ENCODE measurements around the gene INSYN2B. TPM values are rescaled to one million over a fixed set of nuclear protein-coding genes. Genes with fewer than 3 reads are reported as not detected.

INSYN2B gene
- total and polyA plus RNA-seq, 2 donors: not detected

- no peak overlapping the region for H3K4me3 ChIP-seq (ENCODE audit: low read length in 2 of 2)
- DNase-seq (ENCODE audit: low read depth in 6 of 9, low spot score in 9 of 9): no peak
- no peaks in the 10 kb centered on the region for H3K27me3 ChIP-seq (ENCODE audit: control insufficient read depth in 2 of 2, insufficient read depth in 1 of 2, low read length in 1 of 2)
- H3K27ac ChIP-seq (ENCODE audit: low read depth in 1 of 2, low read length in 1 of 2): no peak overlapping the region
- 99% methylated on average over 2 of the region's 2 CpGs for WGBS
- no peaks in the 10 kb centered on the region for H3K9me3 ChIP-seq (ENCODE audit: control insufficient read depth in 2 of 2, insufficient read depth in 1 of 2, low read length in 1 of 2)
- H3K36me3 ChIP-seq (ENCODE audit: control insufficient read depth in 2 of 2, insufficient read depth in 2 of 2, low read length in 1 of 2): peaks cover 0 to 7% of the 10 kb centered on the region in 2 donors
- H3K4me1 ChIP-seq (ENCODE audit: control insufficient read depth in 2 of 2, insufficient read depth in 2 of 2, low read length in 2 of 2): no peaks in the 10 kb centered on the region
Measured at GRCh38 chr5:169913479-169913878, 66.8 kb downstream of the INSYN2B start.

DNA sequence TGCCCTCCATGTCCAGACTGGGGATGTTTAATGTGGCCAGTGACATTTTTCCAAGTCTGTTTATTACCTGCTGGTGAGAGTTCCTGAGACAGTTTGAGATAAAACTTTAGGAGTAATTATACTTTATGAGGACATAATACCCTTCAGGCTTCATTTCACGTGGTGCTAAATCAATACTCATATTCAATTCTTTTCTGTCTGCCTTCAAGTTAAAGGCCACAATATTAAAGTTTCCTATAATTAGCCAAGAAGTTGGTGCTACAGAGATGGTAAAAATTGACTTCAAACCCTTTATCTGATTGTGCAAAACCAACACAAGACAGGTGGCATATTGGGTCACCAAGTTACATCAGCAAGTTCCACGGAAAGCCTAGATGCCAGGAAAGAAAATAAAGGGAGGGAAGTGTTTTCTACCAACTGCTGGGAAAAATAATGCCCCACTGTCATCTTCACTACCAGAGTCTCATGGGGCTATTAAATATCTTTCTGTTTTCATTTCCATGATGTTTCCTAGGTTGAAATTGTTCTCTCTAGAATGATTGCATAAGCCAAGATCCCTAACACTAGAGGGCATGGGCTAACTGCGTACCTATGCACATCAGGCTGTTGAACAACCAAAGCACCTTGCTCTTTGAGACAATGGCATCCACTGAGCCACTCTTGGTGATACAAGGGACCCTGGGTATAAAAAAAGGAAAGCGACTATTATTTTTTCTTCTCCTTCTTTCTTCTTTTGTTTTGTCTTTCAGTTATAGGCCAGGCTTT lies 68.7 kb downstream of the INSYN2B start:
- H3K27me3 ChIP-seq (ENCODE audit: control insufficient read depth in 2 of 2, insufficient read depth in 1 of 2, low read length in 1 of 2): no peaks in the 10 kb centered on the region
- DNase-seq (ENCODE audit: low read depth in 6 of 9, low spot score in 9 of 9): no peak
- no peak overlapping the region for H3K27ac ChIP-seq (ENCODE audit: low read depth in 1 of 2, low read length in 1 of 2)
- H3K36me3 ChIP-seq (ENCODE audit: control insufficient read depth in 2 of 2, insufficient read depth in 2 of 2, low read length in 1 of 2): peaks cover 0 to 7% of the 10 kb centered on the region in 2 donors
- H3K4me3 ChIP-seq (ENCODE audit: low read length in 2 of 2): no peak overlapping the region
- no peaks in the 10 kb centered on the region for H3K4me1 ChIP-seq (ENCODE audit: control insufficient read depth in 2 of 2, insufficient read depth in 2 of 2, low read length in 2 of 2)
- no peaks in the 10 kb centered on the region for H3K9me3 ChIP-seq (ENCODE audit: control insufficient read depth in 2 of 2, insufficient read depth in 1 of 2, low read length in 1 of 2)
- 98% methylated on average over 4 of the region's 4 CpGs for WGBS

DNA sequence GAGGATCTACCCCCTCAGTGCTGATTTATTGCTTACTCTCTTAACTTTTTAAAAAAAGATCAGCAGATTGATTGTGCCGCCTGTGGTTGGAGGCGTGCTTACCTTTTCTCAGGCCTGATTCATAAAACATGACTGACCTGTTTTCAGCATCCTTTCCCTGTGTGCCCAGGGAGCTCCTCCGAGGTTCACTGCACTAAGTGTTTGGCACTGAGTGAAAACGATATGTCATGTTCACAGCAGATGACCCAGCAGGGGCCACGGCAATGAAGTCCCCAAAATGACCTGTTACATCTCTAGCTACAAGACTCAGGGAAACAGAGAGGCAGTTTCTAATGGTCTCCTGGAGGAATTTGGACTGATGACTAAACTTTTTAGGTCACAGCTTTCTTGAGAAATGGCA lies 69.9 kb downstream of the INSYN2B start:
- Histone ChIP-seq H3K9me3 (ENCODE audit: control insufficient read depth in 2 of 2, insufficient read depth in 1 of 2, low read length in 1 of 2) (no peaks in the 10 kb centered on the region), H3K36me3 (ENCODE audit: control insufficient read depth in 2 of 2, insufficient read depth in 2 of 2, low read length in 1 of 2) (peaks cover 0 to 5% of the 10 kb centered on the region in 2 donors), H3K27ac (ENCODE audit: low read depth in 1 of 2, low read length in 1 of 2) (no peak overlapping the region), H3K4me1 (ENCODE audit: control insufficient read depth in 2 of 2, insufficient read depth in 2 of 2, low read length in 2 of 2) (no peaks in the 10 kb centered on the region), H3K27me3 (ENCODE audit: control insufficient read depth in 2 of 2, insufficient read depth in 1 of 2, low read length in 1 of 2) (no peaks in the 10 kb centered on the region), H3K4me3 (ENCODE audit: low read length in 2 of 2) (no peak overlapping the region)
- 95% methylated on average over 5 of the region's 5 CpGs for WGBS
- no peak for DNase-seq (ENCODE audit: low read depth in 6 of 9, low spot score in 9 of 9)

- no peak for DNase-seq (ENCODE audit: low read depth in 6 of 9, low spot score in 9 of 9)
- H3K36me3 ChIP-seq (ENCODE audit: control insufficient read depth in 2 of 2, insufficient read depth in 2 of 2, low read length in 1 of 2): peaks cover 0 to 5% of the 10 kb centered on the region in 2 donors
- H3K27me3 ChIP-seq (ENCODE audit: control insufficient read depth in 2 of 2, insufficient read depth in 1 of 2, low read length in 1 of 2): no peaks in the 10 kb centered on the region
- no peaks in the 10 kb centered on the region for H3K9me3 ChIP-seq (ENCODE audit: control insufficient read depth in 2 of 2, insufficient read depth in 1 of 2, low read length in 1 of 2)
- WGBS: 98% methylated on average over 3 of the region's 3 CpGs
- H3K4me1 ChIP-seq (ENCODE audit: control insufficient read depth in 2 of 2, insufficient read depth in 2 of 2, low read length in 2 of 2): no peaks in the 10 kb centered on the region
- H3K4me3 ChIP-seq (ENCODE audit: low read length in 2 of 2): no peak overlapping the region
- H3K27ac ChIP-seq (ENCODE audit: low read depth in 1 of 2, low read length in 1 of 2): no peak overlapping the region
Measured at GRCh38 chr5:169909945-169910344, 70.3 kb downstream of the INSYN2B start.

DNA sequence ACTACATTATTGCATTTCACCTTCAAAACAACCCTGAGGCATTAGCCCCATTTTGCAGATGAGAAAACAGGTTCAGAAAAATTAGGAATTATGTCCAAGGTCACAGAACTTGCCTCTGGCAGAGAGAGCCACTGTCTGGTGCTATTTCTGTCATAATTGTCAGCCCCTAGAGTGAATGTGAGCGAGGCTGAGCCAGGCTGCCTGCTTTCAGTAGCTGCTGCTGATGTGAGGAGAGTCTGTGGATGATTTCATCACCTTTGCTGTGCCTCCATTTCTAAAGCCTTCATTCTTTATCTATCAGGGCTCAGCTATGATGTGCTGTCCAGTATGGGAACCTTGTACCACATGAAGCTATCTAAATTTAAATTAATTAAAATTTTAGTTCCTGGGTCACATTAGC lies 71.4 kb downstream of the INSYN2B start:
- peaks cover 0 to 5% of the 10 kb centered on the region in 2 donors for H3K36me3 ChIP-seq (ENCODE audit: control insufficient read depth in 2 of 2, insufficient read depth in 2 of 2, low read length in 1 of 2)
- H3K27me3 ChIP-seq (ENCODE audit: control insufficient read depth in 2 of 2, insufficient read depth in 1 of 2, low read length in 1 of 2): no peaks in the 10 kb centered on the region
- H3K4me1 ChIP-seq (ENCODE audit: control insufficient read depth in 2 of 2, insufficient read depth in 2 of 2, low read length in 2 of 2): no peaks in the 10 kb centered on the region
- 94% methylated on average over 1 of the region's 1 CpG for WGBS
- H3K9me3 ChIP-seq (ENCODE audit: control insufficient read depth in 2 of 2, insufficient read depth in 1 of 2, low read length in 1 of 2): no peaks in the 10 kb centered on the region
- DNase-seq (ENCODE audit: low read depth in 6 of 9, low spot score in 9 of 9): no peak
- no peak overlapping the region for H3K27ac ChIP-seq (ENCODE audit: low read depth in 1 of 2, low read length in 1 of 2)
- no peak overlapping the region for H3K4me3 ChIP-seq (ENCODE audit: low read length in 2 of 2)

GRCh38 chr5:169906745-169907649 lies 73.3 kb downstream of the INSYN2B start:
- H3K4me3 ChIP-seq (ENCODE audit: low read length in 2 of 2): no peak overlapping the region
- DNase-seq (ENCODE audit: low read depth in 6 of 9, low spot score in 9 of 9): no peak
- WGBS: 98% methylated on average over 8 of the region's 8 CpGs
- no peaks in the 10 kb centered on the region for H3K9me3 ChIP-seq (ENCODE audit: control insufficient read depth in 2 of 2, insufficient read depth in 1 of 2, low read length in 1 of 2)
- no peak overlapping the region for H3K27ac ChIP-seq (ENCODE audit: low read depth in 1 of 2, low read length in 1 of 2)
- no peaks in the 10 kb centered on the region for H3K4me1 ChIP-seq (ENCODE audit: control insufficient read depth in 2 of 2, insufficient read depth in 2 of 2, low read length in 2 of 2)
- H3K36me3 ChIP-seq (ENCODE audit: control insufficient read depth in 2 of 2, insufficient read depth in 2 of 2, low read length in 1 of 2): peaks cover 0 to 5% of the 10 kb centered on the region in 2 donors
- no peaks in the 10 kb centered on the region for H3K27me3 ChIP-seq (ENCODE audit: control insufficient read depth in 2 of 2, insufficient read depth in 1 of 2, low read length in 1 of 2)

DNA sequence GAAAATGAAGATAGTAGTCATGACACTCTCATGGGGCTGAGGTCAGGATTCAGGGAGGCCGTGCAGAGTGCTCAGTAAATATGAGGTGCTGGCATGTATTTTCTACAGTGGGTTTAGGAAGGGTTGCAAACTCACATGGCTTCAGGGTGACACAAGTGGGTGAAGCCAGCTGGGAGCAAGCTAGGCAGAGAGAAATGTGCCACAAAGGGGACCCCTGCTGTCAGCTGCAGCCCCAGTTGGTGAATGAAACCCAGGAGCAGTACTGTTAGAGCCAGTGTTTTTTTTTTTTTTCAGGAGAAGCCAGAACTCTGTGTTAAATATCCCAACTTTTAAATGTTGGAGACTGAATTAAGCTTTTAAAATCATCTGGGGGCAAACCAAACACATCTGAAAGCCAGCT lies 75.3 kb downstream of the INSYN2B start:
- Histone ChIP-seq H3K27me3 (ENCODE audit: control insufficient read depth in 2 of 2, insufficient read depth in 1 of 2, low read length in 1 of 2) (no peaks in the 10 kb centered on the region), H3K27ac (ENCODE audit: low read depth in 1 of 2, low read length in 1 of 2) (no peak overlapping the region), H3K4me3 (ENCODE audit: low read length in 2 of 2) (no peak overlapping the region), H3K4me1 (ENCODE audit: control insufficient read depth in 2 of 2, insufficient read depth in 2 of 2, low read length in 2 of 2) (no peaks in the 10 kb centered on the region), H3K36me3 (ENCODE audit: control insufficient read depth in 2 of 2, insufficient read depth in 2 of 2, low read length in 1 of 2) (peaks cover 6 to 8% of the 10 kb centered on the region in 2 donors), H3K9me3 (ENCODE audit: control insufficient read depth in 2 of 2, insufficient read depth in 1 of 2, low read length in 1 of 2) (no peaks in the 10 kb centered on the region)
- 95% methylated on average over 1 of the region's 1 CpG for WGBS
- DNase-seq (ENCODE audit: low read depth in 6 of 9, low spot score in 9 of 9): no peak

- no peak for DNase-seq (ENCODE audit: low read depth in 6 of 9, low spot score in 9 of 9)
- 97% methylated on average over 5 of the region's 5 CpGs for WGBS
- peaks cover 6 to 11% of the 10 kb centered on the region in 2 donors for H3K36me3 ChIP-seq (ENCODE audit: control insufficient read depth in 2 of 2, insufficient read depth in 2 of 2, low read length in 1 of 2)
Measured at GRCh38 chr5:169904508-169904907, 75.8 kb downstream of the INSYN2B start.

GRCh38 chr5:169904059-169904458 lies 76.2 kb downstream of the INSYN2B start:
- 94% methylated on average over 2 of the region's 2 CpGs for WGBS
- no peak overlapping the region for H3K27ac ChIP-seq (ENCODE audit: low read depth in 1 of 2, low read length in 1 of 2)
- peak in 2 of 9 donors; percentile 6 to 16 for DNase-seq (ENCODE audit: low read depth in 6 of 9, low spot score in 9 of 9)

More at GRCh38 chr5:169904508-169904907, 75.8 kb downstream of the INSYN2B start:
- no peaks in the 10 kb centered on the region for H3K27me3 ChIP-seq (ENCODE audit: control insufficient read depth in 2 of 2, insufficient read depth in 1 of 2, low read length in 1 of 2)
- no peaks in the 10 kb centered on the region for H3K4me1 ChIP-seq (ENCODE audit: control insufficient read depth in 2 of 2, insufficient read depth in 2 of 2, low read length in 2 of 2)
- H3K9me3 ChIP-seq (ENCODE audit: control insufficient read depth in 2 of 2, insufficient read depth in 1 of 2, low read length in 1 of 2): no peaks in the 10 kb centered on the region
- H3K4me3 ChIP-seq (ENCODE audit: low read length in 2 of 2): no peak overlapping the region
- H3K27ac ChIP-seq (ENCODE audit: low read depth in 1 of 2, low read length in 1 of 2): no peak overlapping the region

More at GRCh38 chr5:169904059-169904458, 76.2 kb downstream of the INSYN2B start:
- no peaks in the 10 kb centered on the region for H3K9me3 ChIP-seq (ENCODE audit: control insufficient read depth in 2 of 2, insufficient read depth in 1 of 2, low read length in 1 of 2)
- H3K4me1 ChIP-seq (ENCODE audit: control insufficient read depth in 2 of 2, insufficient read depth in 2 of 2, low read length in 2 of 2): no peaks in the 10 kb centered on the region
- H3K27me3 ChIP-seq (ENCODE audit: control insufficient read depth in 2 of 2, insufficient read depth in 1 of 2, low read length in 1 of 2): no peaks in the 10 kb centered on the region
- H3K4me3 ChIP-seq (ENCODE audit: low read length in 2 of 2): no peak overlapping the region
- peaks cover 6 to 10% of the 10 kb centered on the region in 2 donors for H3K36me3 ChIP-seq (ENCODE audit: control insufficient read depth in 2 of 2, insufficient read depth in 2 of 2, low read length in 1 of 2)

Data from thymus (tissue), 11 donors.